A549 treated with dexamethasone at 1 μM for 4 hours (cell line): ENCODE results near the gene ISL1. TPM values are rescaled to one million over a fixed set of nuclear protein-coding genes. Genes with fewer than 3 reads are reported as not detected.

Experiments used
- total RNA-seq: library from RNA; stranded (reverse); fragments of 200-300 nt; extraction: Qiagen RNA extraction; gene quantifications from 5 replicates; pipeline ENCODE4 v1.2.3, GENCODE V29; 2022

The ISL1 gene
- 0.05 to 0.06 TPM (median 0.05 TPM) in 4 of 5 replicates, not detected in the other for total RNA-seq

GRCh38 chr5:51383131-51384121 lies at the start of gene ISL1:
ISL1 (plus strand) TSS chr5:51383448; CDS start chr5:51383672, 224 bp downstream.

